Measurements from ENCODE around the gene IGFL4.
A peak's percentile ranks its signal among the peaks of the same experiment; 100 is the strongest.

The IGFL4 gene

DNA sequence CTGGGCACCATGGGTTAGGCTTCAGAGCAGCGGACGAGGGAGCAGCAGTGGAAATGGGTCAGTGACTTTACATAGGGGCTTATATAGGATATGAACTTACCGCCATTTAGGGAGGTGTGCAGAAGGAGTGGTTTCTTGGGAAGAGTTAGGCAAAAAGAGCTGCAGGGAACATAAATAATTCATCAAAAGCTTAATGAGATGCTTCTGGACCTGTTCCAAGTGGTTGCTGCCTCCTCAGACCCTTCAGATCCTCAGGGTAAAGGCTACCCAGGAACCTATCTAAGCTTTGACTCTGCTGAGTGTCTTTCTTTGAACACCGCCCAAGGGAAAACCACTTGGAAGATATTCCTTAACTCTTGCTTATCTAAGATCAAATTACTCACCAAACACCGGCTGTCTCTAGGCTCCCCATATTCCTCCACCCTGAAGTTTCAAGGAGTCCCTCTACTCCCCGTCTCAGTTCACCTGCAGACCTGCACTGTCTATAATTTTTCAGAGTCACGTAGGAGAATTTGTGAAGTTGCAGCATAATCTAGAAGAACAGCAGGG lies at the start of gene IGFL4:
TSS of gene IGFL4 (minus strand) at position 51 of the 549 bp plus-strand sequence. CDS start at position 11, 40 bp downstream.
- DNase-seq (ENCODE audit: low spot score), result no peak

DNA sequence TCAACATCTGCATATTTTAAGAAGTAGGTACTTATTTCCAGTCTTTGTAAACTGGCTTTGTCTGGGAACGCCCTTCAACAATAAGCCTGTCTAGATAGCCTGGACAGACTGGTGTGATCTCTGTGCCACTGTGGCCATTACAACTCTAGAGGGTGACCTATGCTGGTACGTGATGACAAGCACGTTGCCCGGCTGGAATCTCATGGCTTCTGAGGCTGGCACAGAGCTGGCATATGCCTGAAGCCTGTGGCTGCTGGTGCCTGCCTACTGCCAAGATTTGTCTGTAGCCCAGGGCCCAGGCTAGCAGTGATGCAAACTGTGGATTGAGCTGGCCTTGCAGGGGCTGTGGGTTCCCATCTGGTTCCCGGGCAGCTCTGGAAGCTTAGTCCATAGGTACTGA lies 49.6 kb upstream of the IGFL4 start:
- no peak for DNase-seq (ENCODE audit: low spot score)

DNA sequence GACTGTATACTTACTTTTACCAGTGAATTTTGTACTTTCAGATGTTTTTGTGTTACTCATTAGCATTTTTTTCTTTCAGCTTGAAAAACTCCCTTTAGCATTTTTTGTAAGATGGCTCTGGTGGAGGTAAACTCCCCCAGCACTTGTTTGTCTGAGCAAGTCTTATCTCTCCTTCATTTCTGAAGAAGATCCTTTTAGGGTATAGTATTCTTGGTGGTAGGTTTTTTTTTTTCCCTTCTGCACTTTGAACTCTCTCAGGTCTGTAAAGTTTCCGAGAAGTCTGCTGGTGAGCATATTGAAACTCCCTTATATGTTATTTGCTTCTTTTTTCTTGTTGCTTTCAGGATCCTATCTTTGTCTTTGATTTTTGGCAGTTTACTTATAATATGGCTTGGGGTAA lies 48.6 kb upstream of the IGFL4 start:
- no peak for DNase-seq (ENCODE audit: low spot score)

DNA sequence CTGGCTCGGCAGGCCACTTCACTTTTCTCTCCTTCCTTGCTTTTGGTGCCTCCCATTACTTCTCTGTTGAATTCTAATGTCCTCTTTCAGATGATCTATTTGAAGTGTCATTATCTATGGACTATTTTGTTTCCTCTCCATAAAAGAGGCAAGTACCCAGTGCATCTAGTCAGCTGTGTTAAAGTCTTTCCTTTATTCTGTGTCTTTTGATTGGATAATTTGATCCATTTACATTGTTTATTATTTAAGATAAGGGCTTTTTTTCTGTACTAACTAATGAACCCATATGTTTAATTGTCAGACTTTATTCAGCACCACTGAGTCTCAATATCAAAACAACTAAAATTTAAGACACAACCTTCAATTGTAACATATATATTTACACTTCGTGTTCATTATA lies 47.3 kb upstream of the IGFL4 start:
- DNase-seq (ENCODE audit: low spot score), result no peak

DNA sequence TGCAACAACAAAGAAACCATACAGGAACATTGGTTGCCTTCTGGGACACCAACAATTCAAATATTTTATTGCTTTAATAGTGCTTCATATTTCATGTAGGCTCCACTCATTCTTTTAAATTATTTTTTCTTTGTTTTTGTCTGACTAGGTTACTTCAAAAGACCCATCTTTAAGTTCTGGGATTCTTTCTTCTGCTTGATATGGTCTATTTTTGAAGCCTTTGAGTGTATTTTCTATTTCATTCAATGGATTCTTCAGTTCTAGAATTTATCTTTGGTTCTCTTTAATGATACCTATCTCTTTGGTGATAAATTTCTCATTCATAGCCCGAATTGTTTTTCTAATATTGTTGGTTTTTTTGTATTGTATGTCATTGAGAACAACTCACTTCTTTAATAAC lies 45.1 kb upstream of the IGFL4 start:
- DNase-seq (ENCODE audit: low spot score), result no peak

DNA sequence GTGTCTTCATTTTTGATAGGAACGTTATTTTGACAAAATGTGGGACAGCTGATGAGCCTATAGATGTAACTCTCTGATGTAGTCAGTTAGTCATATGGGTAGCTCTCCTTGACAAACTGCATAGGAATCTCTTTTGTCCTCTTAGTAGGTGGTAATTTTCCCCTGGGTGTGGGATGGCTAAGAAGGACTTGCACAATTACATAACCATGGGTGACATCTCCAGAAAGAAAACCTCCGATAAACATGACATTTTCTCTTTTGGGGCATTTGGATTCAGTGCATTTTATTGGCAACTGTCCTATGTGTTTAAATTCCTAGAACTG lies 41.9 kb upstream of the IGFL4 start:
- no peak for DNase-seq (ENCODE audit: low spot score)

DNA sequence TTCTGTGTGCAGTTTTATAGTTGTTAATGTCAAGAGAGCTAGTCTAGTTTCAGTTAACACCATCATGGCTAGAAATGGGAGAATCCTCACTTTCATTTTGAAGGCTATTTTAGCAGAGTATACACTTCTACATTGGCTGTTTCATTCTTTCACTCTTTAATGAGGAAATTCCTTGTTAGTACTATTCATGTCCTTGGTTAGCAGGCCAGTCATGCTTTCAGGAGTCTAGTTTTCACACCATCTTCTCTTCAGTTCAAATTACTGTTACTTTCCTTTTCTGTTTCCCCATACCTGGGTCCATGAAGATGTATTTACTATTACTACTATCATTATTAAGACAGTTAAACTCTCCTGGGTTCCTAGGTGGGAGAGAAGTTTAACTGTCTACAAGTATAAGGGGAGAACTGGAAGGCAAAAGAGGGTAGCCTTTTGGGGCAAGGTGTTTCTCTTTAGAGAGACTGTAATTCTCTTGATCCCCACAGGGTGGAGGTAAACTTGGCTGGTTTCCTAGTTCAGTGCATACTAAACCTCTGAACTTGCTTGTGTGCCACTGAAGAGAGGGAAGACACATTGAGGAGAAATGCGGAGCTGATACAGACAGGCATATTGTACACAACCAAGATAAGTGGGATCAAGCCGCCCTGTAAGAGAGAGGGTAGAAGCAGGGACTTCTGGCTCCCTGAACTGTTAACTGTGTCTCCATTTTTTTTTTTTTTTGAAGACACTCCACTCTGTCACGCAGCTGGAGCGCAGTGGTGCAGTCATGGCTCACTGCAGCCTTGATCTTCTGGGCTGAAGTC lies 41.3 kb upstream of the IGFL4 start:
- DNase-seq (ENCODE audit: low spot score), result peak; percentile 68

DNA sequence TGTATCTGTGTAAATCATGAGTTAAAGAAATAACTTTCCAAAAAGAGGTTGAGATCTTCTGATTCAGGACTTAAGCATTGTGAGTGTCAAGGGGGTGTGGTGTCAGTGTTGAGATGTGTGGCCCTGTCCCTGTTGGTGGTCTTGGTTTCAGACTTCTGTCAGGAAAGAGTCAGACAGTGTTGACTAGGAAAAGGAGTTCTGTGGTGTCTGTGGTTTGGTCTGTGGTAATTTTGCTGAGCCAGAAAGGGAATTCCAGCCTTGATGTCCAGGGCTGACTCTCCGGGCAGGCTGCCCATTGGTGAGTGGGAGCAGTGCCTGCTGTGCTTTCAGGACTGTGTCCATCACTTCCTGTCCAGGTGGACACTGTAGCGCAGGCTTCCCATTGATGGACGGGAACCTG lies 39.8 kb upstream of the IGFL4 start:
- DNase-seq (ENCODE audit: low spot score), result peak; percentile 72

DNA sequence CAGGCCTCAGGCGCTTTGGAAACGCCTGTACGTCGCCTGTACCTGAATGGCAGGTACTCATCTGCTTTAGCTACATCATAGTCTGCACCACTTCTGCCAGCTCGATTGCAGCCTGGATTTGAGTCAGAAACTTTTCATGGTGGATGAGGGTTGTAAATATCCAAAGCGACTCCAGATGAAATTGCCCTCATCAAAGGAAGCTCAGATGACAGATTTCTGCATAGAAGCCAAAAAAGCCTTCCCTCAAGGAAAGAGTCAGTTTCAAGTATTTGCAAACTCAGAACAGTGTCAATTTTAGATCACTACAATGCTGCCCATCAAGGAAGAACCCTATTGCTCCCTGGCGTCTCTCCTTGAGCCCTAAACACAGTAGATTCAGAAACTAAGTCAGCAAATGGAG lies 38.8 kb upstream of the IGFL4 start:
- DNase-seq (ENCODE audit: low spot score), result no peak

DNA sequence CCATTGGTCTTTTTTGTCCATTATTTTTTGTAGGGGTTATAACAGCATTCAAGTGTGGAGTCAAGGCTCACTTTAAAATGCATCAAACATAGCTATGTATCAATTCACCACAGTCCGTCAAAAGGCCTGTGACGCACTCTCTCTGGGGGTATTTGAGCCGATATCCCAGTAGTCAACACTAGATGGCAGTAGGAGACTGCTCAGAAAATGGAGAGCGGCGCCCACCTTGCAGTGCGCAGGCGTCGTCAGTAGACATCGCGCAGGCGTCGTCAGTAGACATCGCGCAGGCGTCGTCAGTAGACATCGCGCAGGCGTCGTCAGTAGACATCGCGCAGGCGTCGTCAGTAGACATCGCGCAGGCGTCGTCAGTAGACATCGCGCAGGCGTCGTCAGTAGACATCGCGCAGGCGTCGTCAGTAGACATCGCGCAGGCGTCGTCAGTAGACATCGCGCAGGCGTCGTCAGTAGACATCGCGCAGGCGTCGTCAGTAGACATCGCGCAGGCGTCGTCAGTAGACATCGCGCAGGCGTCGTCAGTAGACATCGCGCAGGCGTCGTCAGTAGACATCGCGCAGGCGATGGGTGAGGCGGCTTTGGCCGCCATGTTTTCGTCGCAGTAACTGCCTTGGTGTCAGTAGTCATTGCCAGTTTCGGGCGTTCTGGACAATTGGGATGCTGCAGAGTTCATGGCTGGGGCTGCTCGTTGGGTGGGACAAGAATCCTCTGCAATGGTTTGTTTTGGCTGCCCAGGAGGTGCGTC lies 38.0 kb upstream of the IGFL4 start:
- peak; percentile 66 for DNase-seq (ENCODE audit: low spot score)

DNA sequence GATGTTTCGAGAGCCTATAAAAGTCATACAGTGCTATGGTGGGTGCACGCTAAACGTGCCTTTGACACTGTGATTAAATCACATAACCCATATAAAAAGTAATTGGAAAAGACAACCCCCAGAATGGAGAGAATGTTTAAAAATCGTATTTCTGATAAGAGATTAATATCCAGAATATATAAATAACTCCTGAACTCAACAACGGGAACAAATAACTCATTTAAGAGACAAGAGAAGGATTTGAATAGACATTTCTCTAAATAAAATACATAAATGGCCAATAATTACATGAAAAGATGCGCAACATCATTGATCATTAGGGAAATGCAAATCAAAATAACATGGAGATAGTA lies 37.0 kb upstream of the IGFL4 start:
- no peak for DNase-seq (ENCODE audit: low spot score)

DNA sequence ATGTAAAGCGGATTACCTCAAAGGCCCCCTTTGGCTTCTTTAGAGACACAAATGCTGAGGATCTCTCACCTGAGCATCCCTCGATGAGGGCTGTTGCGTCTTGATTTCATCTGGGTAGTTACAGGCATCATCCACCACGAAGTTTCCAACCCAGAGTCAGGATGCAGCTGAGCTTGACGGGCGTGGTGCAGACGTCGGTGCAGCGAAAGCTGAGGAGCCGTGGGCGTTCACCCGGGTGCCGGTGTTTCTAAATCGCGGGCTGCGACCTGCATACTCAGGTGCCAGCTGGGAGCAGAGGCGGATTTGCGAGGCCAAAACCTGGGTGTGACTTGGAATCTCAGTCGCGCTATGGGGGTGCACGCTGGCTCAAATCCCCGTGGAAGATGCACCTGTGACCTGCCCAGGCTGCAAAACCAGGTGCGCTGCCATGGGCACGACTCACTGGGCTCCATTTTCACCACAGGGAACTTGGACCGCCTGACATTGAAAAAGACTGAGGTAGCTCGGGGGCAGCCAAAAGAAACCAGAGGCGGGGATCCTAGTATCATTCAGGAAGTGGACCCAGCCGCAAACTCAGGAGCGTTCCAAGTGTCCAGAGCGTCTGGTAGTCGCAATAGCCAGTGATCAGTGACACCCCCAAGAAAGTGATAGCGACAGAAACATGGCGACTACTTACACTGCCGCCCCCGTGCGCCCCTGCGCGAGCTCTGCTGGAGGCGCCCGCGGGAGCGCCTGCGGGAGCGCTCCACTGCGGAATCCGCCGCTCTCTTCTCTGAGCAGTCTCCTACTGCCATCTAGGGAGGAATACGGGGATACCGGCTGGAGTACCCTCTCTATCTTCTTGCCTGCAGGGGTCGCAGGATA lies 36.4 kb upstream of the IGFL4 start:
- peak; percentile 89 for DNase-seq (ENCODE audit: low spot score)

DNA sequence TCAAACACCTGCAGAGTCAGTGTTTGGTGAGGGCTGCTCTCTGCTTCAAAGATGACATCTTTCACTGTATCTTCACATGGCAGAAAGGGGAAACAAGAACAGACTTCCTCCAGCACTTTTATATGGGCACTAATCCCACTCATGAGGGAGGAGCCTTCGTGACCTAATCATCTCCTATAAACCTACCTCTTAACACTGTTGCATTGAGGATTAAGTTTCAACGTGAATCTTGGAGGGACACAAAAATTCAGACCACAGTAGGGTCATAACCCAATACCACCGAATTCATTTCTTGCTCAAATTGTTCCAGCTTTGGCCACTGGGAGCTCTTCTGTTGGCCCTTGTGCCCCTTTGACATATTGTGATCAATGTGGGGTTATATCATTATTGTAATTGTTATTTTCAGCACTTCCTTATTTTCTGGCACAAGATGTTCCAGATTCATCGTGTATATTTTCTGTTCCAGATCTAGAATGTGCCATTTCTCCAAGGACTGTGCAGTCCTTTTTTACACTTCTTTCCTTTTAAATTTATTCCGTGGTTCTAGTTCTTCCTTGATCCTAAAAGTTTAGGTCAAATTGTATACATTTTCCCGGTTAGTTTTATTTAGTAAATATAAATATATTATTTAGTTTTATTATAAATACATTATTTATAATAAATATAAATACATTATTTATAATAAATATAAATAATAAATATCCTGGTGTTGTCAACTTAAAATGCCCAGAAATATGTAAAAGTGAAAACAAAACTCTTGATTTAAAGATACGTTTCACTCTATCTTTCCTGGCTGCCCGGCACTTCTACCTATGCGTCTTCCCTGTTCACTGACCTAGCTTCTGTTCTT lies 35.5 kb upstream of the IGFL4 start:
- DNase-seq (ENCODE audit: low spot score), result no peak

DNA sequence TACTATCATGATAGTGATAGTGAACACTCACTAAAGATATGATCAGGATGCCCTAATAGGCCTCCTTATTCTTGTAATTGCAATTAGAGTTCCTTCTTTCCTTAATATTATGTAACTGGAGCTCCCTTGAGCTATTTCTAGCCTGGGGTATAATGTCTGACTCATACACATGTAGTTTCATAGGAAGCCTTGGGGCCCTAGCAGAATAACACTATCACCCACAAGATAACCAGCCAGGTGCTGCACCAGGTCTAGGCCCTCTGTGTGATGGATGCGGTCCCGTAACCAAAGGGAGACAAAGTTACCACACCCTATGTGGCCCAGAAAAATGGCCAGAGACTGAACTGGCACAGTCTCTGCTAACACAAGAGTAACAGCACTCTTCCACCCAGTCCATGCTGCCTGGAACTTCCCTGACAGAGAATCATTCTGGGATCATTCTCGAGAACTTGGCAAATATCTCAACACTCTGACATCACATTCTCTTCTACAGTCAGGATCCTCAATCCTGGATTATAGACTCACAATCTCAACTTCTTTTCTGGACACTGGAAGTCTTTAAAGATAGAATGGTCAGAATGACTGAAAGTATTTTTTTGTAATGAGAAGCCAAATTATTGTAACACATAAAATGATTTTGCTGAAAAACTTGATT lies 32.6 kb upstream of the IGFL4 start:
- DNase-seq (ENCODE audit: low spot score), result no peak

DNA sequence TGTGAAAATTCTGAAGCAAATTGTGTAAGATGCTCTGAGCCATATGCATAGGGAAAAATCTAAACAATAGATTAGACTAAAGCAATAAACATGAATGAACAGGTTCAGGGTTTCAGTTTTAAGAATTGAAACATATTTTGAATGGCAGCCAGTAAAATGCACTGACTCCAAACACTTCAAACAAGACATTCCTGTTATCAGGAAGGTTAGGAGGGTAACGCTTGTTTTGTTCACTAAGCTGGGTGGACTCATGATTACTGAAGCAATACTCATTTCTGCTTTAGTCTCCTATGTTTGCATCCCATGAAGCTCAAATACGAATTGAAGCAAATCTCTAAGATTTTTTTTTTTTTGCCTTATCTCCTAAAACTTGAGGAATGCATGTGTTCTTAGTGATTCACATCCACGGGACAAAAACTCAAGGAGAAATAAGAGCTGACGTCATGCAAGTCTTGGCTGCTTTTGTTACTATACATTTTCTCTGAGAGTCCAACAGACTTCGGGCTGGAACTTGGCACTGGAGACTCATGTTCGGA lies 29.1 kb upstream of the IGFL4 start:
- no peak for DNase-seq (ENCODE audit: low spot score)

DNA sequence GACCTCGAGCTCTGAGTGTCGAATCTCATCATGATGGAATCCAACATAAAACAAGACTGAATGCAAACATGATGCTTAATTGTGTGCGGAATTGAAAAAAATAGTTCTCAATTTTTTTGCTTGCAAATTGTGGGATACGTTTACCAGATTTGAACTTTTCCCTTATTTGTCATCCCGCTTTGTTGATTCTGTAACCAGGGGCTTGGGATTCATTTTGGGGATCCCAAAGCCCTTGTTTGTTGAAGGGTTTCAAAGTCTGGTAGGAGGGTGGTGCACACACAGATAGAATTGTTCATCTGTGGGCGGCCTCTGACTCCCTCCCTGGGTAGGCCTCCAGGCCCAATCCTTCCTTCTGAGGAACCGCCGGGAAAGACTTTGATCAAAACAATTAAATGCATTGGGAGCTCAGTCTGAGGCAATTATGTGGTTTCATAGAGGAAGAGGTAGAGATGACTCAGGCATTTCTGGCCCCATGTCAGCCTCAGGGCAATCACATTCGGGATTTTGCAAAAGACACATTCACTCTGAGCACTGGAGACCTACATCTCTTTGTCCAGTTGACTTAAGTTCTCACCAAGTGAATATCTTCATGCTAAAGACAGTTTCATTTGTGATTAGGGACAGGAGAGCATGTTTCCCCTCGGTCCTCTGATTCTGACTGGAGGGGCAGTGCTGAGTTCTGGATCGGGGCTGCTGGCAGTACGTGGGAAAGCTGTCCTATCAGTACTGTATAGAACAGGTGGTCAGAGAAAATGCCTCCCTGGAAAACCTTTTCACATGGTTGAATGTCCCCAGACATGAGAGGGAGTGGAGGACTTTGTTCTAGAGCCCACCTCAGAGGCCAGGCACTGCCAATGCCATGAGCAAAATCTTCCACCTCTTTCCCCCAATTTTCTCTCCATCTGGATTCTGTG lies 27.8 kb upstream of the IGFL4 start:
- peak; percentile 80 for DNase-seq (ENCODE audit: low spot score)

DNA sequence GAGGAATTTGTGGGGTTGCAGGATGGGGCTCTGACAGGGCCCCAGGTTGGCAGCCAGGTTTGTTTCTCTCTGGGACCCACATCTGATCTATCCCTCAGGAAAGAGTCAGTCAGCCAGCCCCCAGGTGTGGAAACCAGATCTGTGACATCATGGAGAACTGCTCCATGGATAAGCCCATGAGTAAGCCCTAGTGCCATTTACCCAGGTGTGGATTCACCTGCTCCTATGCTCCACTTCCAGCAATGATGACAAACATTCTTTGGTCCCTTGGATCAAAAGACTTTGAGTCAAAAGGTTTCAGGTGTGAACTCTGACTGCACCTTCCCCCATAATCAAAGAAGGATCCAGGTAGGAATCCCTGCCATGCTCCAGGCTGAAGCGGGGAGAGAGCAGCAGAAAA lies 26.9 kb upstream of the IGFL4 start:
- no peak for DNase-seq (ENCODE audit: low spot score)

DNA sequence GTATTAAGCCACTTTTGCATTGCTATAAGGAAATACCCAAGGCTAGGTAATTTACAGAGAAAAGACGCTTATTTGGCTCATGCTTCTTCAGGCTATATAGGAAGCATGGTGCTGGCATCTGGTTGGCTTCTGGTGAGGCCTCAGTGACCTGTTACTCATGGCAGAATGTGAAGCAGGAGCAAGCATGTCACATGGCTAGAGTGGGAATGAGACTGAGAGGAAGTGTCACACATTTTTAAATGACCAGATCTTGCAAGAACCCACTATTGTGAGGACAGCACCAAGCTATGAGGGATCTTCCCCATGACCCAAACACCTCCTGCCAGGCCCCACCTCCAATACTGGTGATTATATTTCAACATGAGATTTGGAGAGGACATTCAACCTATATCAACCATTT lies 25.7 kb upstream of the IGFL4 start:
- no peak for DNase-seq (ENCODE audit: low spot score)

DNA sequence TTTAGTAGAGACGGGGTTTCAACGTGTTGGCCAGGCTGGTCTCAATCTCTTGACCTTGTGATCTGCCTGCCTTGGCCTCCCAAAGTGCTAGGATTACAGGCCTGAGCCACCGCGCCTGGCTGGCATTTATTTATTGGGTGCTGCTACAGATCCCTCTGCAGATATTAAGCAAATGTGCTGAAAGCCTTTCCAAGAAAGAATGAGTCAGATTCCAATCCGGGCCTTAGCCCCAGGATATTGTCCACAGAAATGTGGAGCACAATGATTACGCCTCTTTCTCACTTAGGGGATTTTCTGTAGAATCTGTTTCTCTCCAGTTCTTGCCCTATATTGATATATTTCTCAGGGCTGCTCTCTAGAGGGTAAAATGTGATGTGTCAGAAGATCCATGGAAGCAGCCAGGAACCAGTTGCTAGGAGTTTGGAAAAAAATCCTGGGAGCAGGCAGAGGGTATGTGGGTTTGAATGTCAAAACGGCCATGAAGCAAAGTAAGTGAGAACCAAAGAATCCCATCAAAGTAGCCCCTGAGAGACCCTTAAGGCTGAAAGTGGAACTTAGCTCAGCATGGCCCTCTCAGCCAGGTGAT lies 24.8 kb upstream of the IGFL4 start:
- DNase-seq (ENCODE audit: low spot score), result peak; percentile 41
